ENCODE results near the gene TSC22D1. TPM values are rescaled to one million over a fixed set of nuclear protein-coding genes. Genes with fewer than 3 reads are reported as not detected.

Gene TSC22D1
- total RNA-seq, 2 donors from 2014 or later = 4.1 to 6.8 TPM

Other genes starting within 250 kb of the TSC22D1 start
- gene SERP2, start 202.5 kb downstream of the TSC22D1 start, total RNA-seq = not detected

All from activated T-helper 17 cell treated with anti-CD3 and anti-CD28 coated beads, Interleukin-2, amount 50 U/mL, for 72 hours (primary cell).